GM21723 (cell line): Measurements from ENCODE around the gene XRCC5.
"Not testable (repeated sequence)": the region's sequence is repeated elsewhere in the genome, so short reads cannot be mapped to it uniquely, and the experiment has no call there.

ENCODE experiments used
- ATAC-seq: cut with Tn5 transposase; IDR thresholded peaks from one replicate; pipeline ENCODE4 v1.9.1; 2021; ENCODE audit warnings: mild to moderate bottlenecking, moderate library complexity; ENCODE audit not compliant: unreplicated experiment

XRCC5 gene

DNA sequence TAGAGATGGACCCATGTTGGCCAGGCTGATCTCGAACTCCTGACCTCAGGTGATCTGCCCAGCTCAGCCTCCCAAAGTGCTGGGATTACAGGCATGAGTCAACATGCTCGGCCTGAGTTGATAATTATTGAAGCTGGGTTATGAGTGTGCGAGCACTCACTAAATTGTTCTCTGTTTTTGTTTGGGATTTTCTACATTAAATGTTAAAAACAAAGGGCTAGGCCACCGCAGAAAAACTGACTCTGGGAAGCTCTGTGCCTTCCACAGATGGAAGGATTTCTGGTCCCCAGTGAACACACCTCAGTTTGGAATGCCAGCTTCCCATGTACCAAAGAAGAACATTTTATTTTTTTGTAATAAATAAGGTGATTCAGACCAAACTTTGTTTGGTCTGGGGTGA, 83.0 kb downstream of the XRCC5 start:
- no peak for ATAC-seq

DNA sequence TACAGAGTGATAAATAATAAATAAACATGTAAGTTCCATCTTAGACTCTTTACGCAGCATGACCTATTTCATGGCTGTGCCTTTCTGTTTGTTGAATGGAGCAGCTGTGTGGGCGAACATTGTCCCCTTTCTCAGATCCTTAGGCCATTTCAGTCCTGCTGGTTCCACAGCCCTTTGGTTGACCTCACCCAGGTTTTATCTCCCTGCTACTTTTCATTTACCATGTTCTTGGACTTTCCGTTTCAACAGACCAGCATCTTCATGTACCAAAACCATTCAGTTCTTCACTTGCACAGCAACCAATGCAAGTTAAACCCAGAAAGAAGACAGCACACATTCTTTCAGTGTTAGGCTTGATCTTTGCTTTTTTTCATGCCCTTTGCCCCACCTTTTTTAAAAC, 83.8 kb downstream of the XRCC5 start:
- ATAC-seq = no peak

DNA sequence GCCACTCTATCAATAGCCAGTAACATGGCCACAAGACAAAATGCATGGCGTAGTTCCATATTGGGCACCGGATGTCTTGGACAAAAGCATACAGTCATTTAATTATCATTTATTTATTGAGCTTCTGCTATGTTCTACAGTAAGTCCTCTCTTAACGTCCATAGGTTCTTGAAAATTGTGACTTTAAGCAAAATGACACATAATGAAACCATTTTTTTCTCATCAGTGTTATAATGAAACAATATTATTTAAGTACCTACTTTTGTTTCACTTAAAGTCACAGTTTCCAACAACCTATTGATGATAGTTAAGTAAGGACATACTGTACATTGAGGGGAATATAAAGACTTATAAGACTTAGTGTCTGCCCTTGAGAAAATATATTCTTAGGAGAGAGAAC, 84.9 kb downstream of the XRCC5 start:
- no peak for ATAC-seq

GRCh38 chr2:216194561-216194960, 85.4 kb downstream of the XRCC5 start:
- no peak for ATAC-seq

- no peak for ATAC-seq
Measured at GRCh38 chr2:216195565-216196029, 86.4 kb downstream of the XRCC5 start.

DNA sequence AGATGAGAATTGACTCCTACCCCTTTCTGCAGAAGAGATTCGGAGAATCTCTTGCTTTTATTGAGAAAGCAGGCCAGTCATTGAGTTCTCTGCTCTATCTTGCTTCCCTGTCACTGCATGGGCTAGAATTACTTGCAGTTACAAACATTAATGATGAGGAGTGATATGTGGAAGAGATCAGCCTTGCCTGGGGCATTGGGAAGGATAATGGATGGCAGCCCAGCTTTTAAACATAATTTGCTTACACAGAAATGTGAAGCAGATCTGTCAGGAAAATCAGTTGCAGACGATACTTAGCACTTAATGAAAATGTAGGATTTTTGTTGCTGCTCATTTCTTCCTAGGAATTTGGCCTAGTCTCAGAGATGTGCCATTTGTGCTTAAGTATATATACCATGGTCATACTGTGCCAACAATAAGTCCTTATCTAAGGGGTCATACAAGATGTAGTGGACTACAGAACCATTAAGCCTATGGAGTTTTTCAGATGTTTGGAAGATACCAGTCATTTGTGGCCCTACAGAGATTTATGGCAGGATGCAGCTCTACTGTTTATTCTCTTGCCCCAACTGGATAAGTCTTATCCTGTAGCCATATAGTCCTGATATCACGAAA, 92.7 kb downstream of the XRCC5 start:
- no peak for ATAC-seq

- no peak for ATAC-seq
Measured at GRCh38 chr2:216202626-216203250, 93.6 kb downstream of the XRCC5 start.

- ATAC-seq = peak; percentile 13
Measured at GRCh38 chr2:216205486-216205885, 96.3 kb downstream of the XRCC5 start.

DNA sequence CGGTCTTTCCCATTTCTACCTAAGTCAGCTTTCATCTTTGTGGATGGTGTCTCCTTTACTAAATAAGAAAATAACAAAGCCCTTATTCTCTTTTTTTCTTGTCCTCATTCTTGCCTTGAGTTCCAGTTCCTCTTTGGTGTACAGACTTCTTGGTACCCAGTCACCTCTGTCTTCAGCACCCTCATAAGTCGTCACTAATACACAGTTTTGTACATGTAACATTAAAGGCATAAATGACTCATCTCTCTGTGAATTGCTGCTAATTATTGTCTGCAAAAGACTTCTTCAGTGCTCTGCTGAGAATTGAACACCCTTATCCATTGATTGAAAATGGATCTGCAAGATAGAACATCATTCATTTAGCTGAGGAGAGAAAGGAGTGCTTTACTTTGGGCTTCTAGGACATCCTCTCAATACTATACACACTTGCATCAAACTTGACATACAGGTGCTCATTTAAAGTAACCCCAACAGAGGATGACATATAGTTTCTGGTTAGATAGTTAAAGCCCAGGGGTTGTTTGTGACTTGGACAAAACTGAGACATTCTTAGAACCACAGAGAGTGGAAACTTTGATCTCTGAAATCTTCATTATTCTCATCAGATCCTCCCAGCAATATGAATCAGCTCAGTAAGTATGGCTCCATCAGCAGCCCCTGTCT, 97.0 kb downstream of the XRCC5 start:
- peak; percentile 76 for ATAC-seq

DNA sequence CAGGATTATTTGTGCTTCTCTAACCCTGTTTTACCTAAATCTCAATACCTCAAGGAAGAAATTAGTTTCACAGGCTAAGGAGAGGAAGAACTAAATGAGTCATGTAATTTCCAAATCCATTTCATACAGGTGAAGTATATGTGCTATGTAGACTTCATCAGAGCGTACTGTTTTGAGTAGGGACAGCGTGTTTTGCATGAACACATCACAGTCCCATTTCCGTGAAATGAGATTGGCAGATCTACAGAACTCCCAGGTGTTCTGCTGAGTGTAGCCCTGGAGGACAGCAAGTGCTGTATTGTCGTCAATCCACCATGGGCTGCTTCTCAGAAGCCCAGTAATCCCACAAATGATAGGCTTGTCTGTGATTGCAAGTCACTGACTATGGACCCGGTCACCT, 97.7 kb downstream of the XRCC5 start:
- ATAC-seq = no peak

DNA sequence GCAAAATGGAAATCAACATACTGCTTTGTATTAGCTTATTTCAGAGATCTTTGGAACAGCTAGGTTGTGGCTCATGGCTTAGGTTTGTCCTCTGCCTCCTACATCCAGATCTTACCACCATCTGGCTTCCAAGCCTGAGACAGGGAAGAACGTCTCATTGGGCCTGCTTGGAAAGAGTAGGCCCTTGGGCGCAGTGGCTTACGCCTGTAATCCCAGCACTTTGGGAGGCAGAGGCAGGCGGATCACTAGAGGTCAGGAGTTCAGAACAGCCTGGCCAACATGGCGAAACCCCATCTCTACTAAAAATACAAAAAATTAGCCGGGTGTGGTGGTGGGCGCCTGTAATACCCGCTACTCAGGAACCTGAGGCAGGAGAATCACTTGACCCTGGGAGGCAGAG, 99.5 kb downstream of the XRCC5 start:
- not testable (repeated sequence) for ATAC-seq

DNA sequence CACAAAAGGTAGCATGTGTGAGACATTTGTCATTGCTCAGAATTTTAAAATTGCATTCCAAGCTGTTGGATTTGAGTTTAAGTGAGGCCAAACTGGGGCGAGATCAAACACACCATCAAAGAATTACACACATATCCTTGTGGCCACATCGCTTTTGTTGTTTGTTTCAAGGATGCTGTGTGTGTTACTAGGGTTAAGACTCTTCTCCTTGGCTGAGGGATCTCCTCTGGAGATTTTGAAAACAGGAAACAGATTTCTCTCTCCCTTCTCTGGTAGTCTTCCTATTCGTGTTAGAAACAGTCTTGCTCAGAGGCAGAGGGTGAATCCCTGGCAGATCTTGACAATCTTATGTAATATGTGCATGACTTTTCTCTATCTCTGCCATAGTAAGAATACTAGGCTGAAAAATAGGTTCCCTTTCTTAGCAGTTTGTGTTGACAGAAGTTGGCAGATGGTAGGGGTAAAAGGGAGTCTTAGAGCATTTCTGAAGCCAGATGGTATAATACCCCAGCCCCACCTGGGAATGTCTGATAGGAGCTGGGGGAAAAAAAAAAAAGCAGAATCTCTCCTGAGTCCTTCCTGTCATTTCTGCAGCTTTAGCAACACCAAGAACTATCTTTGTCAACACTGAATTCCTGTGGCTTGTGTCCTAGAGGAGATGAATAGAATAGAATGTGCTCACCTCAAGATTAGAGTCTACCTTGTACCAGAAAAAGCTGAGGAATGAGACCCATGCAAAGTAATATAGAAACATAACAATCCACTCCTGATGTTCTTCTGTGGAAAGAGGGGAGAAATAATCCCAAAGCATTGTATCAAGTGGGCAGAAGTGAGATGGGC, 101.8 kb downstream of the XRCC5 start:
- no peak for ATAC-seq

DNA sequence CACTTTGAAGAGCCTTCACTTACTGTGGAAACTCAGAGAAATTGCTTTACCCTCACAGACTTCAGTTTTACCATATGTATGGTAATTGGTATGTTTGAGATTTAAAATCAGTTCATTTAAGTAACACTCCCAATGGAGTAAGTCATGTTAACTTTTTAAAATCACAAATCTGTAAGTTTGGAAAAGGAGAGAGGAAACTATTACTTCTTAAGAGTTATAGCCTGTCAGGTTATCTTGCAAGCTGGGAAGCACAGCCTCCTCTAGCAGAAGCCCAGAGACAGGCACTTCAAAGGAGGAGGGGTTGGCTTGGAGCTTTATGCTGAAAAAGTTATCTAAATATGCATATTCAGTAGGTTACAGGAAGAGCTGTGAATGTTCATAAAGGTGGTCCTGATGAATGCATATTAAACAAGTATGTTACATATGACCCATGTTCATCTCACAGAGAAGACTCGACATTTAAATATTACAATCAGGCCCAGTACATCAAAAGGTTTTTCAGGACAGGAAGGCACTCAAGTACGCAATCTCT, 102.5 kb downstream of the XRCC5 start:
- no peak for ATAC-seq

GRCh38 chr2:216214768-216215167, 105.6 kb downstream of the XRCC5 start:
- no peak for ATAC-seq

- ATAC-seq = no peak
Measured at GRCh38 chr2:216215658-216216390, 106.7 kb downstream of the XRCC5 start.

- no peak for ATAC-seq
Measured at GRCh38 chr2:216216951-216217903, 108.1 kb downstream of the XRCC5 start.

GRCh38 chr2:216217904-216218260, 108.7 kb downstream of the XRCC5 start:
- ATAC-seq = peak; percentile 54

GRCh38 chr2:216219861-216220260, 110.7 kb downstream of the XRCC5 start:
- ATAC-seq = no peak

- ATAC-seq = no peak
Measured at GRCh38 chr2:216220976-216221375, 111.8 kb downstream of the XRCC5 start.
